Transverse colon (tissue), 4 donors: ENCODE results near the gene CD72. TPM values are rescaled to one million over a fixed set of nuclear protein-coding genes. Genes with fewer than 3 reads are reported as not detected.

ENCODE experiments used
- DNase-seq: peaks from one replicate; pipeline ENCODE4 v3.0.0-alpha.2; 2019
- H3K27ac ChIP-seq, 4 donors: fragments of 200-600 bp; sonication (generic); 2 replicates each; pipeline ENCODE4 v1.5.1; 2016 to 2018; ENCODE audit warnings: inconsistent platforms in 4 of 4
- H3K27me3 ChIP-seq: fragments of 200-600 bp; sonication (generic); 2 replicates; pipeline ENCODE4 v1.5.1; 2017; ENCODE audit warnings: inconsistent platforms
- H3K36me3 ChIP-seq, 4 donors: fragments of 200-600 bp; sonication (generic); 2 replicates each; pipeline ENCODE4 v1.5.1; 2017 to 2019; ENCODE audit warnings: inconsistent platforms in 4 of 4
- H3K4me1 ChIP-seq, 4 donors: fragments of 200-600 bp; sonication (generic); 2 replicates each; pipeline ENCODE4 v1.5.1; 2017 to 2020; ENCODE audit warnings: inconsistent platforms in 4 of 4
- H3K4me3 ChIP-seq, 4 donors: fragments of 200-600 bp; sonication (generic); 1 replicate in 1 of 4; 2 replicates in 3 of 4; pipeline versions ENCODE4 v1.5.1 to v1.6.1; 2017 to 2019; ENCODE audit warnings: inconsistent platforms in 4 of 4
- H3K9me3 ChIP-seq, 2 donors: fragments of 200-600 bp; sonication (generic); 2 replicates each; pipeline ENCODE4 v1.5.1; 2017 to 2019; ENCODE audit warnings: inconsistent platforms in 2 of 2
- CTCF ChIP-seq, 5 experiments: fragments of 200-600 bp in 3 of 5; fragments of 450-650 bp in 2 of 5; sonication (generic) in 3 of 5; IDR thresholded peaks; 1 replicate in 2 of 5; 2 replicates in 3 of 5; pipeline ENCODE4 v1.5.1; 2016 to 2017; ENCODE audit warnings: antibody characterized with exemption in 5 of 5, inconsistent platforms in 3 of 5, mild to moderate bottlenecking in 2 of 5, moderate library complexity in 1 of 5
- EP300 ChIP-seq: sonication (generic); formaldehyde crosslinking; IDR thresholded peaks from one replicate; pipeline ENCODE4 v1.6.1; 2017; ENCODE audit warnings: antibody characterized with exemption, low read depth
- POLR2A ChIP-seq: fragments of 450-650 bp; IDR thresholded peaks from one replicate; pipeline ENCODE4 v1.6.1; 2016; ENCODE audit warnings: antibody characterized with exemption, mild to moderate bottlenecking, moderate library complexity
- POLR2AphosphoS5 ChIP-seq, 3 donors: sonication (generic); formaldehyde crosslinking; IDR thresholded peaks; one replicate each; pipeline ENCODE4 v1.6.1; 2016; ENCODE audit warnings: antibody characterized with exemption in 3 of 3
- WGBS, 2 donors: methylation state at CpG; one replicate each; pipeline ENCODE4 v1.1.5; 2018; ENCODE audit warnings: low coverage in 1 of 2; 5-methylcytosine and 5-hydroxymethylcytosine counted together
- in situ Hi-C, 4 donors: fragments of 200-750 bp; cut with MboI; loops; one replicate each; pipeline versions ENCODE4 v1.15.0 to v1.15.1; 2017; ENCODE audit warnings: low sequenced_read_pairs in 3 of 4, low pct_ligation_motif_present in 1 of 4, low pct_unique_long_range_greater_than_20kb in 1 of 4
- intact Hi-C: fragments of 100-400 bp; cut with DNase I; formaldehyde crosslinking; loops from one replicate; pipeline ENCODE4 v1.15.1; 2023; ENCODE audit warnings: low total_unique reads
- total RNA-seq, 4 donors: library from RNA; depleted of rRNA; stranded (reverse); fragments of >200 nt; gene quantifications; one replicate each; pipeline ENCODE4 v1.1.0, GENCODE V29; 2016

CD72 gene
- total RNA-seq, 4 donors from 2014 or later, result 3.0 to 21.9 (median 10.9) TPM

GRCh38 chr9:35635730-35636129 is 17.5 kb upstream of the CD72 start:
- TF ChIP-seq CTCF (IDR thresholded peaks at IDR 0.05) (no peak), EP300 (no peak), POLR2A (no peak), POLR2AphosphoS5 (IDR thresholded peaks at IDR 0.05) (no peak)
- in situ Hi-C loops (no loop called here), intact Hi-C loops (no loop called here)
- peak overlapping the region in 3 of 4 donors; percentile 28 to 53 (median 33) for H3K27ac ChIP-seq
- peaks cover 0 to 19% (median 0%) of the 10 kb centered on the region in 4 donors for H3K4me1 ChIP-seq
- no peak overlapping the region for H3K4me3 ChIP-seq
- no peaks in the 10 kb centered on the region for H3K27me3 ChIP-seq
- no peak for DNase-seq
- H3K36me3 ChIP-seq, result no peaks in the 10 kb centered on the region
- no peaks in the 10 kb centered on the region for H3K9me3 ChIP-seq

- WGBS, 2 donors, result 94% methylated on average over 5 of the region's 5 CpGs; no CpG with 5 or more reads in 1 of the 2 donors
- H3K9me3 ChIP-seq, result no peaks in the 10 kb centered on the region
- no peak overlapping the region for H3K4me3 ChIP-seq
- no peaks in the 10 kb centered on the region for H3K27me3 ChIP-seq
- DNase-seq, result no peak
- no peak for TF ChIP-seq POLR2A
- TF ChIP-seq EP300, result no peak
- TF ChIP-seq CTCF (IDR thresholded peaks at IDR 0.05), result no peak
- no peak for TF ChIP-seq POLR2AphosphoS5 (IDR thresholded peaks at IDR 0.05)
- H3K4me1 ChIP-seq, result no peaks in the 10 kb centered on the region
- H3K27ac ChIP-seq, result no peak overlapping the region
- in situ Hi-C loops (no loop called here), intact Hi-C loops (no loop called here)
- H3K36me3 ChIP-seq, result no peaks in the 10 kb centered on the region
Observed at GRCh38 chr9:35629597-35629996, 11.4 kb upstream of the CD72 start.

- H3K4me3 ChIP-seq, result no peak overlapping the region
- no peak overlapping the region for H3K27ac ChIP-seq
- intact Hi-C loops, result no loop called here
Observed at GRCh38 chr9:35628389-35628991, 10.3 kb upstream of the CD72 start.

GRCh38 chr9:35627575-35627974 is 9.4 kb upstream of the CD72 start:
- Histone ChIP-seq H3K36me3 (no peaks in the 10 kb centered on the region), H3K27me3 (no peaks in the 10 kb centered on the region), H3K4me3 (no peak overlapping the region), H3K27ac (no peak overlapping the region), H3K4me1 (no peaks in the 10 kb centered on the region), H3K9me3 (no peaks in the 10 kb centered on the region)
- TF ChIP-seq CTCF (IDR thresholded peaks at IDR 0.05), result no peak
- no peak for TF ChIP-seq POLR2AphosphoS5 (IDR thresholded peaks at IDR 0.05)
- no peak for TF ChIP-seq POLR2A
- no peak for TF ChIP-seq EP300
- 76 to 83% methylated on average over 2 of the region's 2 CpGs for WGBS, 2 donors
- intact Hi-C loops, result no loop called here
- no peak for DNase-seq
- in situ Hi-C loops, result no loop called here

More at GRCh38 chr9:35628389-35628991, 10.3 kb upstream of the CD72 start:
- in situ Hi-C loops, result no loop called here
- no peak for DNase-seq
- Histone ChIP-seq H3K9me3 (no peaks in the 10 kb centered on the region), H3K4me1 (no peaks in the 10 kb centered on the region), H3K27me3 (no peaks in the 10 kb centered on the region), H3K36me3 (no peaks in the 10 kb centered on the region)
- 93 to 94% methylated on average over 6 of the region's 6 CpGs for WGBS, 2 donors
- TF ChIP-seq CTCF (IDR thresholded peaks at IDR 0.05) (no peak), POLR2A (no peak), EP300 (no peak), POLR2AphosphoS5 (IDR thresholded peaks at IDR 0.05) (no peak)
